Neural crest cell (in vitro differentiated cells): ENCODE data around the gene CACNA2D4. TPM values are rescaled to one million over a fixed set of nuclear protein-coding genes. Genes with fewer than 3 reads are reported as not detected.

Experiments used
- DNase-seq: peaks from one replicate; pipeline ENCODE4 v3.0.0; 2021; ENCODE audit warnings: low read depth, mixed read lengths, low spot score
- H3K27ac Mint-ChIP-seq: one replicate; pipeline ENCODE4 v1.8.0; 2021; ENCODE audit warnings: mild to moderate bottlenecking, mixed read lengths; ENCODE audit not compliant: unreplicated experiment
- H3K27me3 Mint-ChIP-seq: 2 replicates; pipeline ENCODE4 v1.8.0; 2021; ENCODE audit warnings: low read depth, mild to moderate bottlenecking, mixed read lengths
- H3K36me3 Mint-ChIP-seq: 2 replicates; pipeline ENCODE4 v1.8.0; 2021; ENCODE audit warnings: low read depth, mild to moderate bottlenecking, mixed read lengths
- H3K4me1 Mint-ChIP-seq: 2 replicates; pipeline ENCODE4 v1.8.0; 2021; ENCODE audit warnings: mixed read lengths
- H3K4me3 Mint-ChIP-seq: one replicate; pipeline ENCODE4 v1.8.0; 2021; ENCODE audit warnings: mild to moderate bottlenecking, mixed read lengths
- H3K9me3 Mint-ChIP-seq: 2 replicates; pipeline ENCODE4 v1.8.0; 2021; ENCODE audit warnings: mixed read lengths
- CTCF ChIP-seq: fragments of 200-600 bp; sonication (generic); conservative IDR thresholded peaks from 2 replicates; pipeline ENCODE4 v1.5.0; 2021; ENCODE audit warnings: antibody characterized with exemption, mild to moderate bottlenecking
- total RNA-seq: library from RNA; stranded (reverse); gene quantifications from 2 replicates; pipeline ENCODE4 v1.2.1, GENCODE V29; 2021

Gene CACNA2D4
- total RNA-seq, 1 donor from 2014 or later = 0.72 TPM

DNA sequence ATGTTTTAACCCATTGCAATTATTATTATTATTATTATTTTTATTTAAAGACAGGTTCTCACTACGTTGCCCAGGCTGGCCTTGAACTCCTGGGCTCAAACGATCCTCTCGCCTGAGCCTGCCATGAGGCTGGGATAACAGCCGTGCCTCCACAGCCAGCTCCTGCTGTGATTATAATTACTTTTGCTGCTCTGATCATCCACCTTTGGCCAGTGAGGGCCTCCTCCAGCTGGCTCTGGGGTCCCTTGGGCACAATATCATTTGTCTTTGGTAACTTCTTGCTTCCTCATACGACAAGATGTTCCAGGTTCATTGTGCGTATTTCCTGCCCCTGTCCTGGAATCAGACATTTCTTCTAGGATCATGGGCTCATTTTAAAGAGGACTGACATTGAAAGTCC is 69.7 kb downstream of the CACNA2D4 start:
- H3K9me3 Mint-ChIP-seq = no peaks in the 10 kb centered on the region
- no peak overlapping the region for H3K4me3 Mint-ChIP-seq
- H3K4me1 Mint-ChIP-seq = peaks cover 19% of the 10 kb centered on the region
- H3K27me3 Mint-ChIP-seq = peaks cover 5% of the 10 kb centered on the region
- no peak overlapping the region for H3K27ac Mint-ChIP-seq
- H3K36me3 Mint-ChIP-seq = no peaks in the 10 kb centered on the region
- DNase-seq = no peak
- no peak for TF ChIP-seq CTCF

GRCh38 chr12:1848146-1848545 is 70.3 kb downstream of the CACNA2D4 start:
- no peak for TF ChIP-seq CTCF
- no peaks in the 10 kb centered on the region for H3K36me3 Mint-ChIP-seq
- no peak for DNase-seq
- no peak overlapping the region for H3K4me3 Mint-ChIP-seq
- H3K27ac Mint-ChIP-seq = no peak overlapping the region
- peaks cover 5% of the 10 kb centered on the region for H3K27me3 Mint-ChIP-seq
- no peaks in the 10 kb centered on the region for H3K9me3 Mint-ChIP-seq
- H3K4me1 Mint-ChIP-seq = peaks cover 19% of the 10 kb centered on the region

DNA sequence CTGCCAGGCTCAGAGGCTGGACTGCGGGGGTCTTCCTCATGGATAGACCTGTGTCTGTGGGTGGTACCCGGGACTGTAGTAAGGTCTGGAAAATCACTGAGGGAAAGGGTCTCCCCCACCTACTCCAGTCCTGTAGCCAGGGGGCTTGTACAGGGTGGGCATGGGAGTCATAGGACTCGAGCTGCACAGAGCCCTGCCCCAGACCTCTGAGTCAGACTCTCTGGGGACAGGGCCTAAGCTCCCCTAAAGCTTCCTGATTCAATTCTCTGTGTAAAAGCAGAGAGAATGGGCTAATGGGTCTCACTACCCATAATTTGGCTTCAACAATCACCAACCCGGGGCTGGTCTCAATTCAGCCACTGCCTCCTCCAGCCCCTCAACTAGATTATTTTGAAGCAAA is 71.0 kb downstream of the CACNA2D4 start:
- Mint-ChIP-seq H3K36me3 (no peaks in the 10 kb centered on the region), H3K4me3 (no peak overlapping the region), H3K9me3 (no peaks in the 10 kb centered on the region), H3K27ac (no peak overlapping the region), H3K4me1 (peaks cover 19% of the 10 kb centered on the region), H3K27me3 (peaks cover 5% of the 10 kb centered on the region)
- no peak for TF ChIP-seq CTCF
- DNase-seq = no peak

DNA sequence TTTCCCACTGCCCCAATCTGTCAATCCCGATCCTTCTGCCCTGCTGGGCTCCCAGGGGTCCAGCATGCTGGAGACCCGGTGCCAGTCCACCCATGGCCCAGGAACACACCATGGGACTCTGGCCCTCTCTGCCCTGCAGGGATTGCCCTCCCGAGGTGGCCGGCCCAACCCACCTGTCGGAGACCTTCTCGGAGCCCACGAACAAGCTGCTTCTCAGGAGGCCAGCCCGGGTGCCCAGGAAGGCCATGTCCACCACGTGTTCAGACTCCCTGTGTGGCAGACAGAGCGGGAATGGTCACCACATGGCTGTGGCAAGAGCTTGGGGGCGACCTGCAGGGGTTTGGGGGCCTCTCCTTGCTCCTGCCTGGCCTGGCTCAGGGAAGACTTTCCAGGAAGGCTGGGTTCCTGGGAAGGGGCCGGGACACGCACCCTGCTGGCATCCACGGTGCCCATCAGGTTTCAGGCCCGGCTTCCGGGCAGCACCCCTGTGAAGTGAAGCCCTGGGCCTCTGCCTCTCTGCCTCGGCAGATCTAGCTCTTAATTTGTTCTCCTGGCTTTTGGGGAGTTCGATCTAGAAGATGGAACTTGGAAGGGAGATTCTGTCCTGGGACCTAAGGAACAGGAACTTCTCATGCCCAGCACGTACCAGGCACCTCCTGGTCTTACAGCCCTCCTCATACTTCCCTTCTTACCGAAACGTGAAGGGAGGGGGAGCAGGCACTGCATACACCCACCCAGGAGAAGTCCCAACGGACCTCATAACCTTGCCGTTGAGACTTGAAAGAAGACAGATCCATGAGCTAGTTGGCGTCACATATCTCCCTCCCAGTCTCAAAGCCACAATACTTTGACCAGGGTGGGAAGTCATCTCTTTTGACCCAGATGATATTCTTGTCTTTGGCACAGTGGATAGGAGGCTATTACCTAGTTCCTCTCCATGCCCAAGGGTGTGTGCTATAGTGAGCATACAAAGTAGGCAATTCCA is 71.7 kb downstream of the CACNA2D4 start:
- Mint-ChIP-seq H3K9me3 (no peaks in the 10 kb centered on the region), H3K27me3 (peaks cover 5% of the 10 kb centered on the region), H3K27ac (no peak overlapping the region), H3K4me1 (peaks cover 23% of the 10 kb centered on the region), H3K36me3 (no peaks in the 10 kb centered on the region), H3K4me3 (no peak overlapping the region)
- TF ChIP-seq CTCF = no peak
- no peak for DNase-seq

GRCh38 chr12:1845886-1846285 is 72.6 kb downstream of the CACNA2D4 start:
- H3K4me1 Mint-ChIP-seq = peaks cover 31% of the 10 kb centered on the region
- no peaks in the 10 kb centered on the region for H3K9me3 Mint-ChIP-seq
- H3K27ac Mint-ChIP-seq = no peak overlapping the region
- DNase-seq = no peak
- TF ChIP-seq CTCF = no peak
- H3K27me3 Mint-ChIP-seq = peaks cover 5% of the 10 kb centered on the region
- H3K36me3 Mint-ChIP-seq = no peaks in the 10 kb centered on the region
- H3K4me3 Mint-ChIP-seq = no peak overlapping the region
